Testis (tissue), 2 donors: Measurements from ENCODE around the gene DEPDC5.

Experiments
- CTCF ChIP-seq, 3 experiments: fragments of 450-650 bp in 2 of 3; fragments of 200-600 bp in 1 of 3; sonication (generic) in 1 of 3; IDR thresholded peaks; one replicate each; pipeline ENCODE4 v1.5.1; 2016 to 2019; ENCODE audit warnings: antibody characterized with exemption in 3 of 3, mild to moderate bottlenecking in 2 of 3, moderate library complexity in 1 of 3
- POLR2A ChIP-seq: fragments of 450-650 bp; IDR thresholded peaks from one replicate; pipeline ENCODE4 v1.6.1; 2017; ENCODE audit warnings: antibody characterized with exemption, mild to moderate bottlenecking, moderate library complexity

- TF ChIP-seq CTCF (IDR thresholded peaks at IDR 0.05) (no peak), POLR2A (no peak)
Measured at GRCh38 chr22:31734512-31734911, 19.3 kb upstream of the DEPDC5 start.
